Fibroblast of upper back skin (primary cell): Measurements from ENCODE around the gene MAEA.

ENCODE experiments used
- DNase-seq: peaks from one replicate; pipeline ENCODE4 v3.0.0-alpha.2; 2013

MAEA gene

GRCh38 chr4:1250527-1250812, 39.2 kb upstream of the MAEA start:
- DNase-seq: no peak

- DNase-seq: no peak
Measured at GRCh38 chr4:1250921-1251772, 38.5 kb upstream of the MAEA start.

GRCh38 chr4:1251773-1252066, 38.0 kb upstream of the MAEA start:
- no peak for DNase-seq

DNA sequence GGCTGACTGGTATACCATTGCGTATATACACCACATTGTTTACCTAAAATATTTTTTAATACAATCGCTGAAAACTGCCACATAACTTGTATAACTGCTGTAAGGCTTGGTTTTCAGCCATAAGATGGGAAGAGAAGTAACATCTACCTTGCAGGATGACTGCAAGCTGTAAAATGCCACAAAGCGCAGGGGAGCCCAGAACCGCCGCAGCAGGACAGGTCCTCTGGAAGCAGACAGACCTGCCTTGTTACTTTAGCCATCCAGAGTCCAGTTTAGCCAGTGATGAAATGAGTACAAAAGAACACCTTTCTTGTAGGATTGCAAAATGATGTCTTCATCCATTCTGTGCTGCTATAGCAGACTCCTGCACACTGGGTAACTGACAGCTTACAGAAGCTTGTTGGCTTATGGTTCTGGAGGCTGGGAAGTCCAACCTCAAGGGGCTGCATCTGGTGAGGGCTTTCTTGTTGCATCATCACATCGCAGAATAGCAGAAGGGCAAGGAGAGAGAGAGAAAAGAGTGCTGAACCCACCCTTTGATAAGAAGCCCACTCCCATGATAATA, 36.7 kb upstream of the MAEA start:
- DNase-seq: no peak

- DNase-seq: no peak
Measured at GRCh38 chr4:1253831-1254230, 35.9 kb upstream of the MAEA start.

DNA sequence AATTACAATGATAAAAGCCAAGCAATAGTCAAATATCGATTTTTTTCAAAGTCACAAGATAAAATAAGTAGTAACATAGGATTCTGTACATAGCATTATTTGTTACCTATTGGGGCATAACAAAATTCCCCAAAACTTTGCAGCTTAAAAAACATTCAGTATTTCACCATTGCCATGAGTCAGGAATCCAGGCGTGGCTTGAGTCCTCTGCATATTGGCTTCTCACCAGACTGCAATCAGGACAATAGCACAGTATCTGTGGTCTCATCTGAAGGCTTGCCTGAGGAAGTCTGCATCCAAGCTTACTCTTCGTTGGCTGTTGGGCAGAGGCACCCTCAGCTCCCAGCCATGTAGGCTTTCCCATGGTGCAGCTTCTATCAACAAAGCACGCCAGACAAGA, 34.5 kb upstream of the MAEA start:
- no peak for DNase-seq

- no peak for DNase-seq
Measured at GRCh38 chr4:1255699-1256098, 34.0 kb upstream of the MAEA start.

GRCh38 chr4:1258457-1258856, 31.2 kb upstream of the MAEA start:
- DNase-seq: no peak

DNA sequence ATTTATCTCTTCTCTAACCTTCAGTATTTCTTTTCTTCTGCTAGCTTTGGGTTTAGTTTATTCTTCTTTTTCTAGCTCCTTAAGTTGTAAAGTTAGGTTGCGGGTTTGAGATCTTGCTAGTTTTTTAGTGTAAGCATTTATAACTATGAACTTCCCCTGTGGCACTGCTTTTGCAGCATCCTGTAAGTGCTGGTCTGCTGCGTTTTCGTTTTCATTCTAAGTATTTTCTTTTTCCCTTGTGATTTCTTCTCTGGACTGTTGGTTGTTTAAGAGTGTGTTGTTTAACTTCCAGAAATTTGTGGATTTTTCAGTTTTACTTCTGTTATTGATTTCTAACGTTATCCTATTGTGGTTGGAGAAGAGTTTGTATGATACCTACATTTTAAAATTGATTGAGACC, 29.7 kb upstream of the MAEA start:
- DNase-seq: no peak

- no peak for DNase-seq
Measured at GRCh38 chr4:1260418-1261106, 29.1 kb upstream of the MAEA start.

DNA sequence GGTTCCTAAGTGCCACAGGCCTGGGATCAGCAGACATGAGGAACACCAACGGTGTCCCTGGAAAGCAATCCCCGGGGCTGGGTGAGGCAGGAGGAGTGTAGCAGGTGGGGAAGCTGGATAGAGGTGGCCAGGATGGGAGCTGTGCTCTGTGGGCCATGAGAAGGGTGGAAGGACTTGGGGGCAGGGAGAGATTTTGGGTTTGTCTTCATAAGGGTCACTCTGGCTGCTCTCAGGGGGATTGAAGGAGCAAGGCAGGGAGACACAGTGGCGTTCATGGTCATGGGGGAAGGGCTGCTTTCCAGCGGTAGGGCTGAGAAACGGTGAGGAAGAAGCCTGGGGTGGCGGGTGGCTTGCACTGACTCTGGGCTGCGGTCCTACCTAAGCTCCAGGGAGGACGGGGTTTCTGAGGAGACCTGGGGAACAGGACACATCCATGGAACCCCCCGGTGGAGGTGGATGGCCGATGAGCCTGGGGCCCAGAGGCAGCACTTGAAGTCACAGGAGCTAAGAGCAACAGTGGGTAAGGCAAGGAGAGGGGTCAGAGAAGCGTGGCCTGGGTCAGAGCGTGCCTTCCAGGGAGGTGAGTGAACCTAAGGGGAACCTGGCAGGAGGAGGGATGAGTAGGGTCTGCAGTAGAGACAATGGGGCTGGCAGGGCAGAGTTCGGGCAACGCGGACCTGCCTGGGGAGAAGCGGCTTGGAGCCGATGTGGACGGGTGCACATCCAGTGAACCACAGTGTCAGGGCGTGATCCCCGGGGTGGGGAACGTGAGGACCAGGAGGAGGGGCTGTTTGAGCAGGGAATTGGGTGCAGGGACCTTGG, 28.4 kb upstream of the MAEA start:
- no peak for DNase-seq

- no peak for DNase-seq
Measured at GRCh38 chr4:1264942-1265341, 24.7 kb upstream of the MAEA start.

GRCh38 chr4:1265351-1265750, 24.3 kb upstream of the MAEA start:
- no peak for DNase-seq

- DNase-seq: no peak
Measured at GRCh38 chr4:1266881-1267763, 22.6 kb upstream of the MAEA start.

GRCh38 chr4:1269209-1269608, 20.5 kb upstream of the MAEA start:
- DNase-seq: no peak

- no peak for DNase-seq
Measured at GRCh38 chr4:1271686-1272085, 18.0 kb upstream of the MAEA start.

GRCh38 chr4:1274871-1275270, 14.8 kb upstream of the MAEA start:
- DNase-seq: no peak

DNA sequence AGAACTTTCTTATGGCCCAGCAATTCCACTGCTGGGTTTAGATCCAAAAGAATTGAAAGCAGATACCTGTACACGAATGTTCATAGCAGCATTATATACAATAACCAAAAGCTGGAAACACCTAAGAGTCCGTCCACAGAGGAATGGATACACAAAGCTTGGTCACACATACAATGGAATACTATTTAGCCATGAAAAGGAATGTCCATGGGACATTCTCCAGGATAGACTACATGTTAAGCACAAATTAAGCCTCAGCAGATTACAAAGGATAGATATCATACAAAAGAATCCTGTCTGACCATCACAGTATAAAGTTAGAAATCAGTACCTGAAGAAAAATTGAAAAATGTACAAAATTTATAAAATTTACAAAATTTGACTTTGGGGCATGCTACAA, 12.7 kb upstream of the MAEA start:
- no peak for DNase-seq

DNA sequence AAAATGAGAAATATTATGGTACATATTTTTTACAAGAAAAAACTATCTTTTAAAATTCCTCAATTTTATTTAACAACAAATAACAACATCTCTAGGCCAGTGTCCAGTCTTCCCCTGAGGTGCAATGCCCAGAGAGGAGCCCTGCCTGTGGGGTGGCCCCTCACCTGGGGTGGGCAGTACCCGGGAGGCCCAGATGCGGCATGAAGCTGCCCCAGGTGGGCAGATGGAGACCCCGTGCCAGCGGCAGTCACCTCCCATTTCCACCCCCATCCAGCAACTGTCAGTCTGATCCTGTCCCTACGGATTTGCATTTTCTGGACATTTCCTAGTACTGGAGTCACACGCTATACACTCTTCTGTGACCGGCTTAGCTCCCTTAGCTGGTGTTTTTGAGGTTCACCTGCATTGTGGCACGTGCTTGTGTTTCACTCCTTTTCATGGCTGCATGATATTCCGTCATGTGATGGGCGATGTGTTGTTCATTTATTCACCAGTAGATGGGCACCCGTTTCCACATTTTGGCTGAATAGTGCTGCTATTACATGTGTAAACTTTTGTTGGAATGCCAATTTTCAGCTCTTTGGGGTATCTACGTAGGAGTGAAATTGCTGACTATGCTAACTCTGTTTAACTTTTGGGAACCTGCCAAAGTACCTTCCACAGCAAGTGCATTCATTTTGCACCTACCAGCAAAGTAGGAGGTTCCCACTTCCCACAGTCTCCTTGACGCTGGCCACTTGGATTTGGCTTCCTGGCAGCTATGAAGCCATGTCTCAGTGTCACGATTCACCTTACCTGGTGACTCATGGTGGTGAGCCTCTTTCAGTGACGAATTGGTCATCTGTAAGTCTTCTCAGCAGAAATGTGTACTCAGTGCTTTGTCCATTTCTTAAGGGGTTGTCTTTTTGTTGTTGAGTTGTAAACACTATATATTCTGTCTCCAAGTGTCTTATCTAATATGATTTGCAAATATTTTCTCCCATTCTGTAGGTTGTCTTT, 11.7 kb upstream of the MAEA start:
- no peak for DNase-seq

DNA sequence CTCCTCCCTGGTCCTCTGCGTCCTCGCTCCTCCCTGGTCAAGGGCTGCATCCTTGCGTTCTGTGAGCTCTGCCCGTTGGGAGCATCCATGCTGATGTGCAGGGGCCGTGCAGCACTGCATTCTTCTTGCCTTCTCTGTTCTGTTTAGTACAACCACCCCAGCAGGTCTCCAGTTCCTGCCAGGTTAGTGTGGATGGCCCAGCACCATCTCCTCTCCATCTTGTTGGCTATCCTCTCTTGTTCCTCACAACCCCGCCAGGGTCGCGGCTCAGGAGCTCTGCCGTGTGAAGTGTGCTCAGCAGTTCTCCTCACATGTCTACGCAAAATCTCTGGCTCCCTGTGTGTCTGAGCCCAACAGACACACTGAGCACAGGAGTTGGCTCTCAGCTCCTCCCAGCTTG, 10.4 kb upstream of the MAEA start:
- no peak for DNase-seq

DNA sequence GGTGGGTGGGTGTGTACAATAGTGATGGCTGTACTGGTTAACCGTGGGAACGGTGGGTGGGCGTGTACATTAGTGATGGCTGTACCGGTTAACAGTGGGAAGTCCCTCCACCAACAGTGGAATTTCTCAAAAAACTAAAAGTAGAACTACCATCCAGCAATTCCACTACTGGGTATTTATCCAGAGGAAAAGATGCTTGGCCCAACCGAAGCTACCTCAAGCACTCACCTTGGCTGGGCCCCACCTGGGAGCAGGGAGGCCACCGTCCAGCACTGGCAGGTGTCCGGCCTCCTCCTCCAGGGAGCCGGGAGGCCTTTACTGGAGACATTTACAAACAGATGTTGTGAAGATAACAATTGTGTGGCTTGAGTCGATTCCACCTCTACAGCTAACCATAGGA, 6.0 kb upstream of the MAEA start:
- DNase-seq: no peak
